H1 (cell line): ENCODE data around the gene FOXO4. TPM values are rescaled to one million over a fixed set of nuclear protein-coding genes. Genes with fewer than 3 reads are reported as not detected.

Experiments used
- CTCF ChIA-PET: fragments of 300-600 bp; sonication (Branson Sonifier 250); formaldehyde crosslinking; loops from one replicate; lab custom pipeline; 2021; ENCODE audit not compliant: partially characterized antibody; lab: Charles Lee
- POLR2A ChIA-PET: fragments of 300-600 bp; sonication (Branson Sonifier 250); formaldehyde crosslinking; loops from one replicate; lab custom pipeline; 2021; ENCODE audit warnings: inconsistent platforms; ENCODE audit not compliant: partially characterized antibody; lab: Charles Lee
- DNase-seq, 2 experiments: peaks; one replicate each; pipeline versions ENCODE4 v3.0.0 to v3.0.0-alpha.2; 2010 to 2022; ENCODE audit warnings: low spot score in 2 of 2, low read depth in 1 of 2, mixed read lengths in 1 of 2
- FAIRE-seq: peaks from 2 replicates; lab custom pipeline; 2011; peaks lifted over from hg19 to GRCh38; lab: Jason Lieb, UNC
- H2AFZ ChIP-seq: 2 replicates; pipeline ENCODE4 v1.8.1; 2012; ENCODE audit warnings: low read length, inconsistent platforms
- H2AK5ac ChIP-seq: 2 replicates; pipeline ENCODE4 v1.6.1; 2013; ENCODE audit warnings: low read depth, low read length
- H2BK120ac ChIP-seq: replicated peaks from 2 replicates; pipeline ENCODE3; 2013; ENCODE audit warnings: low read depth, low read length, inconsistent platforms
- H2BK12ac ChIP-seq: 2 replicates; pipeline ENCODE4 v1.6.1; 2013; ENCODE audit warnings: low read depth, low read length
- H2BK15ac ChIP-seq: 2 replicates; pipeline ENCODE4 v1.6.1; 2013; ENCODE audit warnings: low read length
- H2BK20ac ChIP-seq: 2 replicates; pipeline ENCODE4 v1.6.1; 2013; ENCODE audit warnings: low read length
- H2BK5ac ChIP-seq: 2 replicates; pipeline ENCODE4 v1.6.1; 2013; ENCODE audit warnings: low read depth, low read length
- H3K14ac ChIP-seq: 2 replicates; pipeline ENCODE4 v1.6.1; 2013; ENCODE audit warnings: inconsistent platforms; ENCODE audit not compliant: insufficient read length
- H3K18ac ChIP-seq: 2 replicates; pipeline ENCODE4 v1.6.1; 2013; ENCODE audit warnings: low read length; ENCODE audit errors: extremely low read depth
- H3K23ac ChIP-seq: 2 replicates; pipeline ENCODE4 v1.6.1; 2013; ENCODE audit warnings: inconsistent platforms; ENCODE audit not compliant: insufficient read length
- H3K23me2 ChIP-seq: 2 replicates; pipeline ENCODE4 v1.6.1; 2013; ENCODE audit warnings: low read depth, low read length
- H3K27ac ChIP-seq: 2 replicates; pipeline ENCODE4 v1.6.1; 2011; ENCODE audit warnings: low read depth, low read length, inconsistent platforms
- H3K27me3 ChIP-seq, 4 experiments: replicated peaks in 1 of 4; 1 replicate in 1 of 4; 2 replicates in 3 of 4; pipeline versions ENCODE4 v1.6.1 to v1.8.1; 2011 to 2013; ENCODE audit warnings: low read length in 3 of 4, mild to moderate bottlenecking in 3 of 4, inconsistent platforms in 2 of 4, mixed read lengths in 2 of 4, moderate library complexity in 1 of 4; ENCODE audit not compliant: control insufficient read depth in 3 of 4, insufficient read depth in 3 of 4; ENCODE audit errors: extremely low read depth in 1 of 4
- H3K36me3 ChIP-seq, 4 experiments: 2 replicates each; pipeline versions ENCODE4 v1.6.1 to v1.8.1; 2011 to 2013; ENCODE audit warnings: mild to moderate bottlenecking in 4 of 4, low read length in 3 of 4, moderate library complexity in 2 of 4, control low read depth in 1 of 4, inconsistent platforms in 1 of 4; ENCODE audit not compliant: insufficient read depth in 4 of 4, control insufficient read depth in 2 of 4
- H3K4ac ChIP-seq: replicated peaks from 2 replicates; pipeline ENCODE3; 2013; ENCODE audit warnings: low read length, low read depth, mixed read lengths, inconsistent platforms; ENCODE audit not compliant: insufficient read length
- H3K4me1 ChIP-seq, 4 experiments: replicated peaks in 1 of 4; 1 replicate in 1 of 4; 2 replicates in 3 of 4; pipeline versions ENCODE4 v1.6.1 to v1.8.1; 2011 to 2013; ENCODE audit warnings: low read length in 3 of 4, inconsistent platforms in 2 of 4, mixed read lengths in 1 of 4; ENCODE audit not compliant: insufficient read depth in 4 of 4, control insufficient read depth in 3 of 4
- H3K4me2 ChIP-seq, 2 experiments: 2 replicates each; pipeline versions ENCODE4 v1.6.1 to v1.8.1; 2011 to 2013; ENCODE audit warnings: low read depth in 2 of 2, low read length in 2 of 2, control low read depth in 1 of 2, inconsistent platforms in 1 of 2, mild to moderate bottlenecking in 1 of 2; ENCODE audit not compliant: insufficient read depth in 1 of 2
- H3K4me3 ChIP-seq, 4 experiments: fragments of 200-600, 300-600 bp in 1 of 4; sonication (generic), shearing (Covaris generic), sonication (Bioruptor Twin) in 1 of 4; 2 replicates each; pipeline versions ENCODE4 v1.5.1 to v1.8.1; 2011 to 2016; ENCODE audit warnings: low read length in 4 of 4, low read depth in 3 of 4, control low read depth in 2 of 4, inconsistent platforms in 2 of 4, mild to moderate bottlenecking in 2 of 4, mixed read lengths in 1 of 4, moderate library complexity in 1 of 4; ENCODE audit not compliant: insufficient read depth in 2 of 4; ENCODE audit errors: extremely low read depth in 1 of 4
- H3K56ac ChIP-seq: replicated peaks from 2 replicates; pipeline ENCODE3; 2013; ENCODE audit warnings: low read depth, mild to moderate bottlenecking, mixed read lengths, low read length, inconsistent platforms; ENCODE audit not compliant: insufficient read length
- H3K79me1 ChIP-seq: 2 replicates; pipeline ENCODE4 v1.6.1; 2013; ENCODE audit warnings: low read depth, low read length, control low read depth
- H3K79me2 ChIP-seq, 2 experiments: 2 replicates each; pipeline versions ENCODE4 v1.6.1 to v1.8.1; 2012 to 2013; ENCODE audit warnings: low read length in 2 of 2, mild to moderate bottlenecking in 2 of 2, inconsistent platforms in 1 of 2; ENCODE audit not compliant: insufficient read depth in 2 of 2, control insufficient read depth in 1 of 2
- H3K9ac ChIP-seq, 4 experiments: replicated peaks in 1 of 4; 1 replicate in 1 of 4; 2 replicates in 3 of 4; pipeline versions ENCODE4 v1.6.1 to v1.8.1; 2011 to 2013; ENCODE audit warnings: low read depth in 3 of 4, low read length in 3 of 4, control low read depth in 2 of 4, mild to moderate bottlenecking in 2 of 4, moderate library complexity in 2 of 4, inconsistent platforms in 1 of 4; ENCODE audit errors: extremely low read depth in 1 of 4
- H3K9me3 ChIP-seq, 2 experiments: 2 replicates each; pipeline versions ENCODE4 v1.6.1 to v1.8.1; 2012 to 2013; ENCODE audit warnings: mild to moderate bottlenecking in 2 of 2, moderate library complexity in 2 of 2, control low read depth in 1 of 2, inconsistent platforms in 1 of 2, low read depth in 1 of 2, low read length in 1 of 2, mixed read lengths in 1 of 2; ENCODE audit not compliant: insufficient read depth in 2 of 2
- H4K20me1 ChIP-seq, 2 experiments: replicated peaks in 1 of 2; 2 replicates each; pipeline versions ENCODE3 to v1.8.1; 2011 to 2013; ENCODE audit warnings: inconsistent platforms in 2 of 2, low read length in 2 of 2, mild to moderate bottlenecking in 1 of 2; ENCODE audit not compliant: insufficient read depth in 2 of 2, control insufficient read depth in 1 of 2
- H4K5ac ChIP-seq: 2 replicates; pipeline ENCODE4 v1.6.1; 2013; ENCODE audit warnings: low read length, low read depth, mixed read lengths, inconsistent platforms; ENCODE audit not compliant: insufficient read length
- H4K8ac ChIP-seq: 2 replicates; pipeline ENCODE4 v1.8.0; 2013; ENCODE audit warnings: mild to moderate bottlenecking, moderate library complexity, low read length, inconsistent platforms; ENCODE audit not compliant: insufficient read depth; ENCODE audit errors: extremely low read depth
- H4K91ac ChIP-seq: replicated peaks from 2 replicates; pipeline ENCODE3; 2013; ENCODE audit warnings: low read length, mixed read lengths, inconsistent platforms; ENCODE audit not compliant: insufficient read length
- WGBS, 2 experiments: shearing (Covaris generic) in 1 of 2; methylation state at CpG; one replicate each; pipeline versions ENCODE4 v1.1.6 to v1.1.7; 2013 to 2015; ENCODE audit warnings: low lambda C conversion rate in 2 of 2, mixed read lengths in 2 of 2, inconsistent platforms in 1 of 2, low coverage in 1 of 2, missing lambda C conversion rate in 1 of 2; ENCODE audit not compliant: insufficient replicate concordance in 2 of 2, insufficient coverage in 1 of 2, insufficient read length in 1 of 2; ENCODE audit errors: extremely low coverage in 1 of 2, missing lambda C conversion rate in 1 of 2; 5-methylcytosine and 5-hydroxymethylcytosine counted together
- polyA plus RNA-seq, 7 experiments: library from polyadenylated mRNA; depleted of rRNA in 3 of 7; stranded (reverse) in 5 of 7; unstranded in 2 of 7; fragments of >200 nt in 5 of 7; fragments of 200-250 nt in 2 of 7; gene quantifications; 1 replicate in 5 of 7; 2 replicates in 1 of 7; 4 replicates in 1 of 7; pipeline versions ENCODE4 v1.2.1 to v1.2.3, GENCODE V29; 2011 to 2013; ENCODE audit warnings: missing spikeins in 2 of 7, mixed read lengths in 2 of 7
- total RNA-seq: library from RNA; stranded (reverse); fragmentation: NEBNext Ultra II Directional; extraction: Animal tissue kit (Norgen Biotek cat#: 25700); gene quantifications from 2 replicates; pipeline ENCODE4 v1.2.1, GENCODE V29; 2021

Gene FOXO4
- total and polyA plus RNA-seq, 2 of the 8 experiments (the other 6 are each of a cell fraction or from before 2014, with no cell fraction given) = 12.3 to 57.4 TPM

GRCh38 chrX:71131510-71131909 is 35.9 kb downstream of the FOXO4 start:
- H3K4me1 ChIP-seq = no peaks in the 10 kb centered on the region

More at GRCh38 chrX:71131510-71131909, 35.9 kb downstream of the FOXO4 start:
- H4K8ac ChIP-seq = no peak overlapping the region
- 93% methylated on average over 4 of the region's 4 CpGs; no CpG with 5 or more reads in 1 of the 2 experiments for WGBS, 2 experiments
- no peak for FAIRE-seq
- H3K79me1 ChIP-seq = no peaks in the 10 kb centered on the region
- no peaks in the 10 kb centered on the region for H3K79me2 ChIP-seq
- no peak overlapping the region for H3K9ac ChIP-seq
- no peak overlapping the region for H3K18ac ChIP-seq
- no peak overlapping the region for H2BK12ac ChIP-seq
- H4K91ac ChIP-seq = no peak overlapping the region
- H3K14ac ChIP-seq = no peak overlapping the region
- H4K5ac ChIP-seq = no peak overlapping the region
- no peaks in the 10 kb centered on the region for H4K20me1 ChIP-seq
- no peak overlapping the region for H2BK20ac ChIP-seq
- H3K36me3 ChIP-seq = peaks cover 3 to 66% (median 29%) of the 10 kb centered on the region in 4 experiments; a peak in 6 of 8 replicates
- no peak overlapping the region for H3K27ac ChIP-seq
- no peak overlapping the region for H3K4ac ChIP-seq
- no peak overlapping the region for H2BK120ac ChIP-seq
- H3K23me2 ChIP-seq = no peaks in the 10 kb centered on the region
- no peak overlapping the region for H2BK5ac ChIP-seq
- H2AFZ ChIP-seq = no peak overlapping the region
- POLR2A ChIA-PET = interaction anchor here (1.2 kb wide), 1 partner anchor 26 kb away, joined by 3 read pairs; no protein-coding TSS in a partner anchor
- no peak overlapping the region for H3K56ac ChIP-seq
- no peak for DNase-seq
- no peak overlapping the region for H3K23ac ChIP-seq
- CTCF ChIA-PET = interaction anchor here (0.6 to 3.5 kb wide), 4 partner anchors 13 to 204 kb away, joined by 3 to 13 read pairs (median 6); partner anchors contain the start of gene MED12
- no peaks in the 10 kb centered on the region for H3K9me3 ChIP-seq
- H2BK15ac ChIP-seq = no peak overlapping the region
- no peak overlapping the region for H2AK5ac ChIP-seq
- H3K4me2 ChIP-seq = no peak overlapping the region
- H3K27me3 ChIP-seq = no peaks in the 10 kb centered on the region
- no peak overlapping the region for H3K4me3 ChIP-seq
